SJCRH30 (cell line): ENCODE results near the gene AMN. TPM values are rescaled to one million over a fixed set of nuclear protein-coding genes. Genes with fewer than 3 reads are reported as not detected.
"Not testable (repeated sequence)": the region's sequence is repeated elsewhere in the genome, so short reads cannot be mapped to it uniquely, and the experiment has no call there.

Experiments used
- DNase-seq, 2 experiments: peaks; one replicate each; pipeline ENCODE4 v3.0.0-alpha.2; 2015 to 2020
- H3K27ac ChIP-seq: fragments of 250-450 bp; sonication (Bioruptor Pico); 2 replicates; pipeline ENCODE4 v1.5.1; 2020; ENCODE audit warnings: mild to moderate bottlenecking, moderate library complexity
- H3K27me3 ChIP-seq: fragments of 250-450 bp; sonication (Bioruptor Pico); 2 replicates; pipeline ENCODE4 v1.5.1; 2020; ENCODE audit warnings: mild to moderate bottlenecking, moderate library complexity
- H3K36me3 ChIP-seq: fragments of 250-450 bp; sonication (Bioruptor Pico); 2 replicates; pipeline ENCODE4 v1.5.1; 2020; ENCODE audit warnings: mild to moderate bottlenecking, moderate library complexity
- H3K4me1 ChIP-seq: fragments of 250-450 bp; sonication (Bioruptor Pico); 2 replicates; pipeline ENCODE4 v1.5.1; 2020; ENCODE audit warnings: mild to moderate bottlenecking, moderate library complexity
- H3K4me3 ChIP-seq: fragments of 250-450 bp; sonication (Bioruptor Pico); 2 replicates; pipeline ENCODE4 v1.5.1; 2020; ENCODE audit warnings: mild to moderate bottlenecking, moderate library complexity
- H3K9me3 ChIP-seq: fragments of 250-450 bp; sonication (Bioruptor Pico); replicated peaks from 2 replicates; pipeline ENCODE4 v1.5.1; 2020; ENCODE audit warnings: mild to moderate bottlenecking, moderate library complexity
- total RNA-seq: library from RNA; depleted of rRNA; stranded (reverse); fragments of >200 nt; shearing (Covaris generic); gene quantifications from 2 replicates; pipeline ENCODE4 v1.2.3, GENCODE V29; 2014

The AMN gene
- total RNA-seq, 1 experiment from 2014 or later: not detected

DNA sequence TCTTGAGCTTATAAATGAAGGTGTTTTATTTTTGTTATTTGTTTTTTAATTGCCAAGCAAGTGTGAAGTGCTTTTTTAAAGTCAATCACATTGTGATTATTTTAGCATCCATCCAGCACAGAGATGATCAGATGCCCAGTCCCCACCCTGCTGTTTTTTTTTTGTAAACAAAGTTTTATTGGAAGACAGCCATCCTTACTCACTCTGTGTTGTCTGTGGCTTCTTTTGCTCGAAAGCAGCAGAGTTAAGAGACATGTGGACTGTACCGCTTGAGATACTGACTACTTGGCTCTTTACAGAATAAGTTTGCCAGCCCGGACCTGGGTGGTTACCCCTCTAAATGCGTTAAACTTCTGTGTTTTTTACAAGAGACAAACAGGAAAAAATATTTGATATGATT lies 30.9 kb upstream of the AMN start:
- H3K9me3 ChIP-seq: no peaks in the 10 kb centered on the region
- H3K27me3 ChIP-seq: no peaks in the 10 kb centered on the region
- no peaks in the 10 kb centered on the region for H3K36me3 ChIP-seq
- H3K27ac ChIP-seq: no peak overlapping the region
- no peak for DNase-seq
- no peaks in the 10 kb centered on the region for H3K4me1 ChIP-seq
- no peak overlapping the region for H3K4me3 ChIP-seq

DNA sequence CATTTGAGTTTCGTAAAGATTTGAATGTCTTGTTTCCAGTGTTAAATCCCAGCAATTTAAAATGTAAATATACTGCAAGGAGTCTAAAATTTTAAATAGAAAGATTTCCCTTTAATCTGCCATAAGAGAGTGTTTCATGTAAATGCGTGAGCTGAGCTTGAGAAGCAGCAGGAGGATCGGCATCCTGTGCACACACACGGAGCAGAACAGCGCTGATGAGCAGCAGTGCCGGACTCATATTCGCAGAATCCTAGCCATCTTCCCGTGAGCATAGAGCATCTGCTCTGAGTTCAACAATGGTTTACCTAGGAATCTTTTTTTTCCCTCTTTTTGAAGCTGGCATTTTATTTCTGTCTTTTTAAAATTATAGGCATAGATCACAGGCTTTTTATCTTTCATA lies 29.8 kb upstream of the AMN start:
- H3K9me3 ChIP-seq: no peaks in the 10 kb centered on the region
- H3K36me3 ChIP-seq: no peaks in the 10 kb centered on the region
- no peaks in the 10 kb centered on the region for H3K4me1 ChIP-seq
- H3K4me3 ChIP-seq: no peak overlapping the region
- DNase-seq: no peak
- H3K27ac ChIP-seq: no peak overlapping the region
- H3K27me3 ChIP-seq: no peaks in the 10 kb centered on the region

DNA sequence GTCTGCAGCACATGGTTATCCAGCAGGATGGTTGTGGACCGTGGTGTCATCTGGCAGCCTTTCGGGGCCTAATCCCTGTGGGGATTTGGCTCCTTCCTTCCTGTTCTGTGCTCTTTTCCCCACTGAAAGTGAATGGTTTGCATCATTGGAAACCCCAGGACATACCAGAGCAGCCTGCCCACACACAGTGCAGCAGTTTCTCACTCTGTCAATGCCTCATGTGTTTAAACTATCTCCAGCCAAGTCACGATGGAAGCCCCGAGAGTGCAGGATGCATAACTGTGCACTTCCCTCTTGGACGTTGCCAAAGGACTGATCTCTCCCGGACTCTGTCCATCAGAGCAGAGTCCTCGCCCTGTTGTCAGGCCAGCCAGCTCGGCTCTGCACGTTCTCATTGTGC lies 29.0 kb upstream of the AMN start:
- H3K27me3 ChIP-seq: no peaks in the 10 kb centered on the region
- no peaks in the 10 kb centered on the region for H3K36me3 ChIP-seq
- peak in 1 of 2 experiments; percentile 15 for DNase-seq
- H3K4me3 ChIP-seq: no peak overlapping the region
- H3K27ac ChIP-seq: no peak overlapping the region
- no peaks in the 10 kb centered on the region for H3K9me3 ChIP-seq
- no peaks in the 10 kb centered on the region for H3K4me1 ChIP-seq

DNA sequence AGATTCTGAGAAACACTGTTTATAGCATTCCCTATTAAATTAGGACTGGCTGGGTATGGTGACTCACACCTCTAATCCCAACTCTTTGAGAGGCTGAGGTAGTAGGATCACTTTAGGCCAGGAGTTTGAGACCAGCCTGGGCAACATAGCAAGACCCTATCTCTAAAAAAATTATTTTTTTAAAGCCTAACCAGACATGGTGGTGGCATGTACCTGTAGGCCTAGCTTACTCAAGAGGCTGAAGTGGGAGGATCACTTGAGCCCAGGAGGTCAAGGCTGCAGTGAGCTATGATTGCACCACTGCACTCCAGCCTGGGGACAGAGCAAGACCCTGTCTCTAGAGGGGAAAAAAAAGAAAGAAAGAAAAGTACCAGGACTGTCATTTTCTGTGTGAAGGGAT lies 25.7 kb upstream of the AMN start:
- not testable (repeated sequence) for DNase-seq, H3K27ac ChIP-seq

DNA sequence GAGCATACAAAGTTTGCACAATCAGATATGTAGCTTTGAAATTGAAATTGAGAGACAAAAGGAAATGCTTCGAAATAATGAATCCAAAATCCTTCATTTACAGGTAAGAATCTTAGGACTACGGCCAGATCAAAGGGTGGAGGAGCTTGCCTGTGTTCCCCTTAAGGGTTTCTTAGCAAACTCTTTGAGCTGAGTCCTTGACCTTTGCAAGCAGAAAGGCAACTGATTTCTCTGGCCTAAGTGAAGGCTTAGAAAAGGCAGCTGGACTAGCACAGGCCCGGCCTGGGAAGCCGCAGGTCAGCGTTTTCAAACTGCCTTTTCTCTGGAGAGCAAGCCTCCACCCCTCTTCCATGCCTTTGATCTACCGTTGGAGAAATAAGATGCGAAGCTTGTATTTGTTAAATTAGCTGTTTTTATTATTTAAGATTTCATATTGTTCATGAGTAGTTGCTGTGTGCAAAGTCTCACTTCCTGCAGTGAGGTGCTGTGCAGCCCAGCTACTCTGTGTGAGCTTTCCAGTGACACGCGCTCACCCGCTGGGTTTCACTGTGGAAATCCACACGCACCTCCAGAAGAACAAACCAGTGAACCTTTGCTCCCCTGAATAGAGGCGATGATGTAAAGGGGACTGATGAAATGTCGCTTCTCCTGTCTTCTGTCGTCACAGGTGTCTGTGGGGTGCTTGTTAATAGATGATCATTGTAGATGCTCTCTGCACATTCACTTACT lies 25.0 kb upstream of the AMN start:
- H3K4me3 ChIP-seq: no peak overlapping the region
- H3K36me3 ChIP-seq: no peaks in the 10 kb centered on the region

More for the DNA sequence above, 25.7 kb upstream of the AMN start:
- H3K9me3 ChIP-seq, H3K4me3 ChIP-seq, H3K36me3 ChIP-seq, H3K27me3 ChIP-seq, H3K4me1 ChIP-seq: not testable (repeated sequence)

DNA sequence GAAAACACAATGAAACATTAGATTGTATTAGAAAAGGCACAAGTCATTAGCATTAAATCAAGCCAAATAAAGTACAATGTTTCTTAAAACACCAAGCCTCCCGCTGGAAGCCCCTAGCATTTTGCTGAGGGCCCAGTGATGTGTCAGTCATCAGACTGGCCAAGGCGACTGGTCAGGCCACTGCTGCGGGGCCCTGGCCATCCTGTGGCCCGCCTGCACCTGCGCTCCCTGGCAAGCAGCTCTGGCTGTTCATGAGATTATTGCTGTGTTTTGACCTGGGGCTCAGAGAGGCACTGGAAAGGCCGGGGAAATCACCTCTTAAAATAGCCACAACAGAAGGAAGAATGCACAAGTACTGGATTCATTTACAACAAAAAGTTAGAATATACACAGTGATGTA lies 24.2 kb upstream of the AMN start:
- DNase-seq: no peak
- Histone ChIP-seq H3K36me3 (no peaks in the 10 kb centered on the region), H3K27me3 (no peaks in the 10 kb centered on the region), H3K4me3 (no peak overlapping the region), H3K27ac (no peak overlapping the region), H3K4me1 (no peaks in the 10 kb centered on the region), H3K9me3 (no peaks in the 10 kb centered on the region)

More for the DNA sequence above, 25.0 kb upstream of the AMN start:
- DNase-seq: no peak
- H3K27me3 ChIP-seq: no peaks in the 10 kb centered on the region
- no peaks in the 10 kb centered on the region for H3K4me1 ChIP-seq
- no peak overlapping the region for H3K27ac ChIP-seq
- no peaks in the 10 kb centered on the region for H3K9me3 ChIP-seq

DNA sequence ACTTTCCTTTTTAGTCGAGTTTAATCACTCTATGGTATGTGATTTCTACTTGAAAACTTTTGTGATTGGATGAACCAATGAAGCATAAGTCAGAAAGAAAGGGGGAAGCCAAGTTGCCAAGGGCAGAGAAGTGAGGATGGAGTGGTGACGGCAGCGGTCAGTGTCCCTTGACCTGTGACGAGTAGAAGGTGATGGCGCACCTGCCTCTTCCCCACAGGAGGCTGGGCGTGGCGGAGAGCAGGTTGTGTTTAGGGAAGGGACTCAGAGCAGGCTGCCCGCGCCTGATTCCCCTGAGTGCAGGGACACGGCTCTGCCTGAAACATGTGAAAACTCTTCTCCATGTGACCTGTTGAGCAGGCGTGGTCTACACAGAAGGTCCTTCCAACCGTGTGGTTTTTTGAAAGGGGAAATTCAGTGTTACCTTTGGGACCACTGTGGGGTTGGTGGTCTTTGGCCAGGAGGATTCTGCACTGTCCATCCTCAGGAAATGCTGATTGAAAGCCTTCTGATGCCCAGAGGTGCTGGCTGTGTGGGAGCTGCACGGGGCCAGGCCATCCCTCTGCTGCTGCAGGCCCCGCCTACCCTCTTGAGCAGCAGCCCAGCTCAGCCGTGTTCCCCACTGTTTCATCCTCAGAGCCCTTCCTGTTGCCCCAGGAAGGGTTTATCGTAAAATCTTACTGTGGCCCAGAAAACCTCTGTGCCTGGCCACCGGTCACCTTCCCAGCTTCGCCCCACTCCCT lies 23.5 kb upstream of the AMN start:
- no peaks in the 10 kb centered on the region for H3K36me3 ChIP-seq

DNA sequence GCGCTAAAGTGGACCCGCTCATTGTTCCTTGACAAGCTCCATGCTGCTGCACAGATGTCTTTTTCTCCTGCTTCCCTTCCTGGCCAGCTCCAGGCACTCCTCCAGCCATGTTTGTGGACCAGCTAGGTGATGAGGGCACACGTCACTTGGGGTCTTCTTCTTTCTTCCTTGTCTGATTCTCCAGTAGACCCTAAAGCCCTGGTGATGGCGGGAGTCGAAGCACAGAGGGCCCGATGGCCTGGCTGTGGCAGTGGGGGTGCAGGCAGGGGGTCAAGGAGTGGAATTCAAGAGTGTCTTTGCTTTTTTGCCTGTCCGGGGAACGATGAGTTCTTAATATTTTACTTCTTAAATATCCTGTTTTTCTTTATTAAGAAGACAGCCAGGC lies 23.0 kb upstream of the AMN start:
- H3K27ac ChIP-seq: no peak overlapping the region
- DNase-seq: no peak
- H3K27me3 ChIP-seq: no peaks in the 10 kb centered on the region
- no peak overlapping the region for H3K4me3 ChIP-seq
- no peaks in the 10 kb centered on the region for H3K9me3 ChIP-seq
- no peaks in the 10 kb centered on the region for H3K36me3 ChIP-seq
- no peaks in the 10 kb centered on the region for H3K4me1 ChIP-seq

More for the DNA sequence above, 23.5 kb upstream of the AMN start:
- H3K4me1 ChIP-seq: no peaks in the 10 kb centered on the region
- no peak overlapping the region for H3K27ac ChIP-seq
- H3K4me3 ChIP-seq: no peak overlapping the region
- H3K27me3 ChIP-seq: no peaks in the 10 kb centered on the region
- no peak for DNase-seq
- H3K9me3 ChIP-seq: no peaks in the 10 kb centered on the region

DNA sequence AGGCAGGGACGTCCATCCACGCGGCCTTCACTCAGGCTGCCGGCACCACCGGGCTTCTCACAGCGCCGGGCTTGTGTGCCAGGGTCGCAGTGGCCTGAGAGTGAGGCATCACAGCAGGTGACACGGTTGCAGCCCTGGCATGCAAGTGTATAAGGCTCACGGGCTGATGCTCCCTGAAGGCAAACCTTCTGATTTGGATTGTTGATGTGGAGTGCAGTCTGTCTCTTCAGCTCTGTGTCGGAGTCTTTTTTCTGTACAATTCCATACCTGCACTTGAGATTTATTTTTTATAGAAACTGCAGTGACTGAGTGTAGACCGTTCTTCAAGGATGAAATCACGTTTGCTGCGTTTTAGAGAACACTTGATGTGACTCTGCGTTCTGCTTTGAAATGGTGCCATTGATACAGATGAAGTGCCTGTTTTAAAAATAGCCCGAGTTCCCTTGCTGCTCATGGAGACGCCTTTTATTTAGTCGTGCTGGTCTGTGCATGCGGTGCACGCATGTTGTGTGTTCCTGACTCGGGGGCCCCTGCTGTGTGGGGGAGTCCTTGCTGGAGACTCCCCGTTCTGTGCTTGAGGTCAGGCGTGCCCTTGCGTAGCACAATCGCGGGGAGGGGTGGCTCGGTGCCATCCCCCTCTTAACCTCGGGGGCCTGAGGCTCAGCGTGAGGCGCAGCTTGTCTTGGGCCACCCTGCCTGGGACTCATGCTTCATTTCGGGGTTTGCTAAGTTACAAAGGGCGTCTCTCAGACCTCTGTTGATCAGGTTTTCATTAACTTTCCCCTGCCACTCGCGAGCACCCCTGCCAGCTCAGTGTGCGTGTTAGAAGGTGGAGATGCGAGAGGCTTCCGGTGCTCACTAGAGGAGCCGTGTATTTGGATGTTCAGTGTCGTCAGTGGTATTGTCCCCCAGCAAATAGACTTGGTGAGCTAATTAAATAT lies 21.6 kb upstream of the AMN start:
- Histone ChIP-seq H3K27ac (no peak overlapping the region), H3K4me3 (no peak overlapping the region), H3K9me3 (no peaks in the 10 kb centered on the region), H3K27me3 (no peaks in the 10 kb centered on the region), H3K4me1 (no peaks in the 10 kb centered on the region), H3K36me3 (no peaks in the 10 kb centered on the region; the same call in 1 of the 2 replicates)
- DNase-seq: no peak

DNA sequence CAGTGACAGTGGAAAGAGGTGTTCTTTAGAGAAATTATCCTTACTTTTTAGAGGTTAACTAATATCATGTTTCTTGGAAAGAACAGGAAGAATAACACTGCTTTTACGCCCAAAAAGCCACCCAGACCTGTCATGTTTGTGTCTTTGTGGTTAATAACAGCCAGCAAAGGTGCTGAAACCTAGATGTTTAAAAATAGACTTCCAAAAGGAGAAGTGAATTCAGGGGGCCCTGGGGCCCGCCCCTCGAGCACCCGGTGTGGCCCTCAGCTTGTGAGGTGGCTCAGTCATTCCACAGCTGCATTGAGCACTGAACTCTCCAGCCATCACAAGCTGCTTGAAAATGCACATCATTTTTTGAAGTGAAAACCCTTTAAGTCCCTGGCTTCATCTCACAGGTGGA lies 20.8 kb upstream of the AMN start:
- H3K9me3 ChIP-seq: no peaks in the 10 kb centered on the region
- no peak overlapping the region for H3K27ac ChIP-seq
- no peak for DNase-seq
- H3K27me3 ChIP-seq: no peaks in the 10 kb centered on the region
- peaks cover 2% of the 10 kb centered on the region; the same call in 1 of the 2 replicates for H3K36me3 ChIP-seq
- no peak overlapping the region for H3K4me3 ChIP-seq
- H3K4me1 ChIP-seq: no peaks in the 10 kb centered on the region

DNA sequence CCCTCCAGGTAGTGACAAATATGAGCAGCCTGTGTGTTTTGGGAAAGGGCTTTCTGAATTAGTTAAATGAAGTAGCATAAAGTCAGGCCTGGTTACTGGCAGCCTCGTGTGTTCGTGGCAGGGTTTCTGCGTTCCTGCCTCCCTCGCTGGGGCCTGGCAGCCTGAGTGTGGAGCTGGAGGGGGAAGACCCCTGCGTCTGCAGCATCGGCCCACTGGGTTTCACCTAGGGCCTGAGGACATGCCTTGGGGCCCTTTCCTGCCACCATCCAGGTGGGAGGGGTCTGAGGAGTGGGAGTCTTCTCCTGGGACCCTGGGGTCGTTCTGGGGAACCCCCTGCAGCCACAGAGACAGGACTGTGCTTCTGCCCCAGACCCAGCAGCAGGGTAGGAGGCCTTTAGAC lies 20.4 kb upstream of the AMN start:
- H3K27me3 ChIP-seq: no peaks in the 10 kb centered on the region
- no peak overlapping the region for H3K27ac ChIP-seq
- H3K4me1 ChIP-seq: no peaks in the 10 kb centered on the region
- DNase-seq: no peak
- no peak overlapping the region for H3K4me3 ChIP-seq
- H3K36me3 ChIP-seq: peaks cover 2% of the 10 kb centered on the region; the same call in 1 of the 2 replicates
- H3K9me3 ChIP-seq: no peaks in the 10 kb centered on the region

DNA sequence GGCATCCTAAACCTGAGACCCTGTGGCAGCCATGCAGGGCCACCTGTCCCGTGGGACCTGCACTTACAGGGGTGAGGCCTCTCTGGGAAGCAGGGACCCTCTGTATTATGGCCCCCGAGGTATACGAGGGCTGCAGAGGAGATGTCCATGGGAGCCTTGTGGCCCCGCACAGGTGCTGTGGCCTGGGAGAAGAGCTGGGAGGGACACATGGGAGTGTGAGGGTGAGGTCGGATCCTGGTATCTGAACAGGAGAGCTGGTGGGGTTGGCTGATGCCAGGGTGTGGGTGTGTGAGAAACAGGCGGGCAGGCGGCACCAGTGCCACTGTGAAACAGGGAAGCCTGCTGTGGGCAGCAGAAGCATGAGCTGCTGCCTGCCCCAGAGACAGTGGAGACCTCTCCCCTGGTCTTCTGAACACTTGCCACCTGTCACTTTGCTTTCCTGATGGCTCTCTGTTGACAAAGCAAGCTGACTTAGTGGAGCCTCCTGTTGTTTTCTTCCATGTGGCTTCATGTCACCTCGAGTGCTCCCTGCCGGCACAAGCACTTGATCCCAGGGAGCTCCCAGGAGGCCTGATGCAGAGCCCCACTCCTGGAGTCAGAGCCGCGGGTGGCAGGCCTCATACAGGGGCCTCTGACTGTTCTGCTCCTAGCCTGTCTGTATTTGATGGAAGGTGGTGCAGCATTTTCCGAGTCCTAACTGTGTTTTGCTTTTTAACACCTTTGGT lies 19.8 kb upstream of the AMN start:
- Histone ChIP-seq H3K27me3 (no peaks in the 10 kb centered on the region), H3K4me3 (no peak overlapping the region), H3K9me3 (no peaks in the 10 kb centered on the region), H3K36me3 (peaks cover 2% of the 10 kb centered on the region; the same call in 1 of the 2 replicates), H3K4me1 (no peaks in the 10 kb centered on the region), H3K27ac (no peak overlapping the region)
- DNase-seq: no peak

DNA sequence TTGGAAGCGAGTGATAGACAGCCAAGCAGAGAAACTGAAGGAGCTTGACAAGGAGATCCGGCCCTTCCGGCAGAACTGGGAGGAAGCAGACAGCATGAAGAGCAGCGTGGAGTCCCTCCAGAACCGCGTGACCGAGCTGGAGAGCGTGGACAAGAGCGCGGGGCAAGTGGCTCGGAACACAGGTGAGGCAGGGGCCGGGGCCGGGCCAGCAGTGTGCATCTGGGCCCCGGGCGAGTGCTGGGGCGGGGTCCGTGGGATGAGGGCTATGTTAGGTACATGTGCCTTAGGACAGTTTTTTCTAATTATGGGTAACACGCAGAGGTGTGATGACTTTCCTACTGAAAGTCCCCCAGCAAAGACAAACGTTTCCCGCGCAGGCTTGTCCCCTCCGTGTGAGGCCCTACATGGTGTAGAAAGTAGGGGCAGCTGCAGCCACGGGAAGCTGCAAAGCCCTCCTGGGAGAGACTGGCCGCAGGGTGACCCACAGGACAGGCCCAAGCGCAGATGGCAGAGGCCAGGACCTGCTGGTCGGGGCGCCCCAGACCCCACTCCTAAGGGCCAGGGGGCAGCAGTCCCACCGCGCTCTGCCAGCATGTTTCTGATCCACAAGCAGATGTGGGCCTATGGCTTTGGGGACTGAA lies 19.1 kb upstream of the AMN start:
- H3K36me3 ChIP-seq: peaks cover 2% of the 10 kb centered on the region; the same call in 1 of the 2 replicates
- H3K4me3 ChIP-seq: no peak overlapping the region
- H3K27me3 ChIP-seq: no peaks in the 10 kb centered on the region
- DNase-seq: no peak
- no peak overlapping the region for H3K27ac ChIP-seq
- H3K4me1 ChIP-seq: no peaks in the 10 kb centered on the region
- H3K9me3 ChIP-seq: no peaks in the 10 kb centered on the region
